SK-N-SH (cell line): Measurements from ENCODE around the gene SULF2.
"Not testable (repeated sequence)": the region's sequence is repeated elsewhere in the genome, so short reads cannot be mapped to it uniquely, and the experiment has no call there.

Source experiments
- CTCF ChIP-seq: fragments of 200-600 bp; sonication (generic); IDR thresholded peaks from 2 replicates; pipeline ENCODE4 v1.6.1; 2017; ENCODE audit warnings: antibody characterized with exemption, mild to moderate bottlenecking, moderate library complexity
- EP300 ChIP-seq, 2 experiments: IDR thresholded peaks; 2 replicates each; pipeline versions ENCODE4 v1.4.0 to v1.6.1; 2012; ENCODE audit warnings: borderline replicate concordance in 1 of 2, low read depth in 1 of 2, low read length in 1 of 2
- GATA2 ChIP-seq: sonication (generic); formaldehyde crosslinking; IDR thresholded peaks from 2 replicates; pipeline ENCODE4 v1.5.0; 2020; ENCODE audit warnings: mild to moderate bottlenecking, missing genetic modification reagents
- NRF1 ChIP-seq: IDR thresholded peaks from 2 replicates; pipeline ENCODE4 v1.6.1; 2012; ENCODE audit warnings: low read depth, mild to moderate bottlenecking, low read length
- PBX3 ChIP-seq: IDR thresholded peaks from 2 replicates; pipeline ENCODE4; 2012
- POLR2AphosphoS5 ChIP-seq: IDR thresholded peaks from 2 replicates; pipeline ENCODE4 v1.6.1; 2012; ENCODE audit warnings: low read depth, low read length
- TAF1 ChIP-seq: IDR thresholded peaks from 2 replicates; pipeline ENCODE4 v1.6.1; 2012; ENCODE audit warnings: low read depth, mild to moderate bottlenecking, low read length, moderate library complexity, borderline replicate concordance
- TCF12 ChIP-seq: IDR thresholded peaks from 2 replicates; pipeline ENCODE4 v1.4.0; 2012
- USF1 ChIP-seq: IDR thresholded peaks from 2 replicates; pipeline ENCODE4 v1.4.0; 2012; ENCODE audit warnings: low read depth, borderline replicate concordance
- YY1 ChIP-seq: IDR thresholded peaks from 2 replicates; pipeline ENCODE4 v1.4.0; 2012; ENCODE audit warnings: low read depth, mild to moderate bottlenecking
- ZBTB33 ChIP-seq: IDR thresholded peaks from 2 replicates; pipeline ENCODE4 v1.4.0; 2012; ENCODE audit warnings: low read depth, borderline replicate concordance

- not testable (repeated sequence) for TF ChIP-seq CTCF; USF1; YY1; PBX3; GATA2 (CRISPR knock-in tag); POLR2AphosphoS5; TCF12; EP300 (IDR thresholded peaks at IDR 0.05; ENCODE audit: borderline replicate concordance in 1 of 2, low read depth in 1 of 2, low read length in 1 of 2); NRF1; ZBTB33; TAF1
Measured at GRCh38 chr20:47794264-47794663, 9.0 kb upstream of the SULF2 start.
